ENCODE data around the gene SCGB1C1. TPM values are rescaled to one million over a fixed set of nuclear protein-coding genes. Genes with fewer than 3 reads are reported as not detected.

Gene SCGB1C1
- total and polyA plus RNA-seq, 9 of the 15 experiments (the other 6 are each of a cell fraction or from before 2014, with no cell fraction given) = not detected

DNA sequence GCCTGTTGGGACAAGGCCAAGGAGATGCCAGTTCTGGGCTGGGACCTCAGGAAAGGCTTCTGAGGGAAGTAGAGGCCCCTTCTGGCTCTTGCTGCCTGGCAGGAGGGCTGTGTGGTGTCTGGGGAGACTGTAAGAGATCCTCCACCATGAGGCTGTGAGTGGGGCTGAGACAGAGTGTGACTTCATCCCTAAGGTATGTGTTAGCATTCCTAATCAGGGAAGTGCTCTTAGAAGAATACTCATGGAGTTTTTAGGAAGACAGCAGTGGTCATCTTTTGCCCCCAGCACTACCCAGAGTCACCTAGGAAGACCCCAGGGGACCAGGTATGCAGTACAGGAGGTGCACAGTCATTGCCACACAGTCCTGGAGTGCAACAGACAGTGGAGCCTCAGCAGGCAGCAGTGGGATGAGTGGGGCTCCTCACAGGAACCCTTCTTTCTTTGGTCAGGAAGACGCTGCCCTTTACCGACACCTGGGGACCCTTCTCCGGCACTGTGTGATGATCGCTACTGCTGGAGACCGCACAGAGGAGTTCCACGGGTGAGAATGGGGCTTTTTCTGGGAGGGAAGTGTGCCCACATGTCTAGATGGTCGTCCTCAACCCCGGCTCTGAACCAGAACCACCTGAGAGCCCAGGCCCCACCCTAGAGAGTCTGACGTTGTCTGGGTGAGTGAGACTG is 17.4 kb downstream of the SCGB1C1 start:
- Histone ChIP-seq H4K20me1 (replicated peaks; ENCODE audit: control insufficient read depth, insufficient read depth, low read length) (peaks cover 30% of the 10 kb centered on the region; the same call in 1 of the 2 replicates), H3K27me3 (ENCODE audit: control insufficient read depth in 2 of 2, insufficient read depth in 2 of 2, low read length in 2 of 2) (no peaks in the 10 kb centered on the region; a peak in 1 of 5 replicates), H3K4me1 (replicated peaks in 1 of 2; ENCODE audit: control insufficient read depth in 2 of 2, insufficient read depth in 2 of 2, low read length in 2 of 2) (peaks cover 25 to 46% of the 10 kb centered on the region in 2 experiments; a peak in 4 of 5 replicates), H3K4me2 (ENCODE audit: insufficient read depth, low read length) (peak overlapping the region; percentile 92), H3K36me3 (ENCODE audit: control insufficient read depth, insufficient read depth, low read length) (peaks cover 77% of the 10 kb centered on the region), H2AFZ (ENCODE audit: low read depth, low read length) (no peak overlapping the region), H3K4me3 (peak overlapping the region; percentile 96), H3K27ac (ENCODE audit: extremely low read depth, low read depth, low read length) (peak overlapping the region; percentile 47; the same call in 1 of the 3 replicates), H3K9ac (ENCODE audit: insufficient read depth in 1 of 2, low read depth in 2 of 2, low read length in 2 of 2) (peak overlapping the region; percentile 97 to 98), H3K9me1 (ENCODE audit: control insufficient read depth, insufficient read depth, low read length) (peaks cover 10% of the 10 kb centered on the region), H3K79me2 (ENCODE audit: control insufficient read depth, insufficient read depth, low read length) (peaks cover 56% of the 10 kb centered on the region), H3K9me3 (replicated peaks; ENCODE audit: control insufficient read depth, insufficient read depth, low read depth, low read length) (no peaks in the 10 kb centered on the region)
- WGBS (ENCODE audit: insufficient coverage, low coverage, missing lambda C conversion rate) = 91% methylated on average over 8 of the region's 9 CpGs
- in situ Hi-C loops (cut with MboI) (loop anchor here (10.0 kb wide), 1 partner anchor 155 kb away; the partner anchor contains the start of gene B4GALNT4), intact Hi-C loops (cut with micrococcal nuclease) (no loop called here)
- POLR2A ChIA-PET = interaction anchor here (0.6 to 1.3 kb wide), 3 partner anchors 18 to 155 kb away, joined by 3 to 5 read pairs (median 3); no protein-coding TSS in a partner anchor
- DNase-seq (ENCODE audit: extremely low read depth in 1 of 4, low spot score in 3 of 4) (no peak), FAIRE-seq (no peak), ATAC-seq (no peak)
- BruUV-seq (replicated peaks) = no TSS peak
- TF ChIP-seq RBFOX2 (IDR thresholded peaks at IDR 0.05; ENCODE audit: low read depth, low read length) = 0 out of 2 replicates have a peak, but pooled peaks have one; percentile 23
- TF ChIP-seq NFE2L1 (tag; IDR thresholded peaks at IDR 0.05; ENCODE audit: borderline replicate concordance, low read depth) = no peak
- CTCF ChIA-PET (ENCODE audit: low intra/inter-chr PET ratio) = no interaction called here

DNA sequence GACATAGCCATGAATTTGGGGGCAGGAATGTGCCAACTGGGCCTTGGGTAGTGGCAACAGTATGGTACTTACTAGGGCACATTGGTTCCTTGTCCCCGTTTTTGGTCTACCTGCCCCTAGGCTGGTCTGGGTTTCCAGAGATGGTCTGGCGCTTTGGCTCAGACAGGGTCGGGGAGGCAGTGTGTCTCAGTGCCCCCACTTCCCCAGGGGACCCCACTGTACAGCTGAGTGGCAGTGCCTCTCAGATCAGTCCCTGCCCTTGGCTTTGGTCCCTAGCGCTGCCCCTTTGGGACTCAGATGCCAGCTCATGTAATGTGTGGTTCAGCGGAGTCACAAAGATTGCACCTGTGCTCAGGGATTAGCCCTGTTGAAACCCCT is 17.9 kb downstream of the SCGB1C1 start:
- in situ Hi-C loops (cut with MboI) = loop anchor here (10.0 kb wide), 1 partner anchor 154 kb away; the partner anchor contains the start of gene B4GALNT4
- H3K9me3 ChIP-seq (replicated peaks; ENCODE audit: control insufficient read depth, insufficient read depth, low read depth, low read length) = no peaks in the 10 kb centered on the region
- intact Hi-C loops (cut with micrococcal nuclease) = no loop called here
- H3K27ac ChIP-seq (ENCODE audit: extremely low read depth, low read depth, low read length) = no peak overlapping the region
- peaks cover 29% of the 10 kb centered on the region; the same call in 1 of the 2 replicates for H4K20me1 ChIP-seq (replicated peaks; ENCODE audit: control insufficient read depth, insufficient read depth, low read length)
- POLR2A ChIA-PET = interaction anchor here (1.3 kb wide), 1 partner anchor 18 kb away, joined by 5 read pairs; no protein-coding TSS in a partner anchor
- FAIRE-seq (no peak), ATAC-seq (no peak), DNase-seq (ENCODE audit: extremely low read depth in 1 of 4, low spot score in 3 of 4) (no peak)
- peaks cover 75% of the 10 kb centered on the region for H3K36me3 ChIP-seq (ENCODE audit: control insufficient read depth, insufficient read depth, low read length)
- H3K4me3 ChIP-seq = no peak overlapping the region
- no TSS peak for BruUV-seq (replicated peaks)
- peaks cover 51% of the 10 kb centered on the region for H3K79me2 ChIP-seq (ENCODE audit: control insufficient read depth, insufficient read depth, low read length)
- H3K9me1 ChIP-seq (ENCODE audit: control insufficient read depth, insufficient read depth, low read length) = peaks cover 10% of the 10 kb centered on the region
- H3K4me2 ChIP-seq (ENCODE audit: insufficient read depth, low read length) = peak overlapping the region; percentile 92
- WGBS (ENCODE audit: insufficient coverage, low coverage, missing lambda C conversion rate) = 98% methylated on average over 5 of the region's 5 CpGs
- H3K27me3 ChIP-seq (ENCODE audit: control insufficient read depth in 2 of 2, insufficient read depth in 2 of 2, low read length in 2 of 2) = no peaks in the 10 kb centered on the region; a peak in 1 of 5 replicates
- peaks cover 20 to 42% of the 10 kb centered on the region in 2 experiments; a peak in 4 of 5 replicates for H3K4me1 ChIP-seq (replicated peaks in 1 of 2; ENCODE audit: control insufficient read depth in 2 of 2, insufficient read depth in 2 of 2, low read length in 2 of 2)
- H3K9ac ChIP-seq (ENCODE audit: insufficient read depth in 1 of 2, low read depth in 2 of 2, low read length in 2 of 2) = peak overlapping the region in 1 of 2 experiments; percentile 98; a peak in 2 of 4 replicates
- no peak overlapping the region for H2AFZ ChIP-seq (ENCODE audit: low read depth, low read length)
- CTCF ChIA-PET (ENCODE audit: low intra/inter-chr PET ratio) = no interaction called here
- TF ChIP-seq CREM (IDR thresholded peaks at IDR 0.05; ENCODE audit: low read depth) = no peak
- TF ChIP-seq RBM25 (IDR thresholded peaks at IDR 0.05; ENCODE audit: low read depth, low read length, severe bottlenecking) = no peak
- TF ChIP-seq ZNF124 (CRISPR knock-in tag; IDR thresholded peaks at IDR 0.05) = no peak
- no peak for TF ChIP-seq RUNX1 (IDR thresholded peaks at IDR 0.05; ENCODE audit: low read depth)
- TF ChIP-seq CCAR2 (IDR thresholded peaks at IDR 0.05; ENCODE audit: low read depth, low read length) = no peak
- no peak for TF ChIP-seq FOXA3 (CRISPR knock-in tag; conservative IDR thresholded peaks at IDR 0.05 in 1 of 2, IDR thresholded peaks at IDR 0.05 in 1 of 2)
- TF ChIP-seq STAT5A (IDR thresholded peaks at IDR 0.05; ENCODE audit: borderline replicate concordance, low read length) = no peak

All from K562 (cell line).